ENCODE results near the gene EMID1.

The EMID1 gene

GRCh38 chr22:29207562-29208501, 2.1 kb downstream of the EMID1 start:
- DNase-seq (ENCODE audit: extremely low spot score), result no peak
- TF ChIP-seq, protein P1, sequence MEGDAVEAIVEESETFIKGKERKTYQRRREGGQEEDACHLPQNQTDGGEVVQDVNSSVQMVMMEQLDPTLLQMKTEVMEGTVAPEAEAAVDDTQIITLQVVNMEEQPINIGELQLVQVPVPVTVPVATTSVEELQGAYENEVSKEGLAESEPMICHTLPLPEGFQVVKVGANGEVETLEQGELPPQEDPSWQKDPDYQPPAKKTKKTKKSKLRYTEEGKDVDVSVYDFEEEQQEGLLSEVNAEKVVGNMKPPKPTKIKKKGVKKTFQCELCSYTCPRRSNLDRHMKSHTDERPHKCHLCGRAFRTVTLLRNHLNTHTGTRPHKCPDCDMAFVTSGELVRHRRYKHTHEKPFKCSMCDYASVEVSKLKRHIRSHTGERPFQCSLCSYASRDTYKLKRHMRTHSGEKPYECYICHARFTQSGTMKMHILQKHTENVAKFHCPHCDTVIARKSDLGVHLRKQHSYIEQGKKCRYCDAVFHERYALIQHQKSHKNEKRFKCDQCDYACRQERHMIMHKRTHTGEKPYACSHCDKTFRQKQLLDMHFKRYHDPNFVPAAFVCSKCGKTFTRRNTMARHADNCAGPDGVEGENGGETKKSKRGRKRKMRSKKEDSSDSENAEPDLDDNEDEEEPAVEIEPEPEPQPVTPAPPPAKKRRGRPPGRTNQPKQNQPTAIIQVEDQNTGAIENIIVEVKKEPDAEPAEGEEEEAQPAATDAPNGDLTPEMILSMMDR (IDR thresholded peaks at IDR 0.05; ENCODE audit: control extremely low read depth, extremely low read depth, low read depth, missing control alignments), result no peak
- CTCF ChIA-PET, result interaction anchor here (1.4 to 2.4 kb wide), 3 partner anchors 14 to 39 kb away, joined by 3 to 8 read pairs (median 4); no protein-coding TSS in a partner anchor
- POLR2A ChIA-PET, result no interaction called here

- no peak for DNase-seq (ENCODE audit: extremely low spot score)
- ChIA-PET POLR2A (no interaction called here), CTCF (interaction anchor here (1.4 to 2.4 kb wide), 3 partner anchors 15 to 39 kb away, joined by 3 to 8 read pairs (median 4); no protein-coding TSS in a partner anchor)
- TF ChIP-seq, protein P1 (IDR thresholded peaks at IDR 0.05; ENCODE audit: control extremely low read depth, extremely low read depth, low read depth, missing control alignments), result no peak
Measured at GRCh38 chr22:29208502-29208862, 2.8 kb downstream of the EMID1 start.

DNA sequence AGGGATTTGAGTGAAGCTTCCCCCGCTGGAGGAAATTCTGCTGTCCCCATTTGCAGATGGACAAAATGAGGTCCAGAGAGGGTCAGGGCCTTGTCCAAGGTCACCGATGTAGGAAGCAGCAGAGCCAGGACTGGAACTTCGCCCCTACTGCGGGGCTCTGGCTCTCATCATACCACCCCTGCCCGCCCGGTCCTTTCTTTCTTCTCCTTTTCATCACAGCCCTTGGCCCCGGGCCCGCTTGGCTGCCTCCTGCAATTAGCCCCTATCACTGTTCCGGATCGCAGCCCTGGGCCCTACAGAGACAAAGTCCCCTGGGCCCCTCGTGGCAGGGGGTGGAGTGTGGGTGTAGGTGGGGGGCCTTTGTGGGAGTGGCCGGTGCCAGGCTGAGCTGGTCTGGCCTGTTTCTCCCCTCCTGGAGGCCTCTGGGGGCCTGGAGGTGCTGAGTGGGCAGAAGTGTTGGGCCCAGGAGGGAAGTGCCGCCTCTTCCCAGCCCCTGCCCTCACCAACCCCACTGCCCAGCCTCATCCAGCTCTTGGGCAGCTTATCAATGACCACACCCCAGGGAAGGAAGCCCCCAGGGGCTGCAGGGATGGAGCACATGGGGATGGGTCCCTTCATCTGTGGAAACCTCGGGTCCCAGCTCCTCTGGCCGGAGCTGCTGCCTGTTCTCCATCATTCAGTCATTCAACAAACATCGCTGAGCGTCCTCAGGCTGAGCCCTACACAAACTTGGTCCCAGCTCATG, 3.4 kb downstream of the EMID1 start:
- TF ChIP-seq, protein P1 (IDR thresholded peaks at IDR 0.05; ENCODE audit: control extremely low read depth, extremely low read depth, low read depth, missing control alignments), result no peak
- CTCF ChIA-PET, result interaction anchor here (1.4 to 2.4 kb wide), 3 partner anchors 15 to 38 kb away, joined by 3 to 8 read pairs (median 4); no protein-coding TSS in a partner anchor
- POLR2A ChIA-PET, result no interaction called here
- no peak for DNase-seq (ENCODE audit: extremely low spot score)

DNA sequence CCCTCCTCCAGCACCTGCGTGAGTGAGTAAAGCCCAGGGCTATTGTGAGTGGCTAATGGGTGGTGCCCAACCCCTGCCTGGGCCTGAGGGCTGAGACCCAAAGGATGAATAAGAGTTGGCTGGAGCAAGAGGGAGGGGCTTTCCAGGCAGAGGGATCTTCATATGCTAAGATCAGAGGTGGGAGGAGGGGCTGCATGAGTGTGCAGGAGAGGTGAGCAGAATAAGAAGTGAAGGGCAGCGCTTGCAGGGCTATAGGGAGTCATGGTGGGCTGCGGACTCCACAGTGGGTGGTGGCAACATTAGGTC, 3.9 kb downstream of the EMID1 start:
- CTCF ChIA-PET, result interaction anchor here (1.4 to 2.4 kb wide), 2 partner anchors 16 to 36 kb away, joined by 3 to 8 read pairs; no protein-coding TSS in a partner anchor
- no peak for DNase-seq (ENCODE audit: extremely low spot score)
- TF ChIP-seq, protein P1 (IDR thresholded peaks at IDR 0.05; ENCODE audit: control extremely low read depth, extremely low read depth, low read depth, missing control alignments), result no peak
- POLR2A ChIA-PET, result no interaction called here

- POLR2A ChIA-PET, result no interaction called here
Measured at GRCh38 chr22:29211066-29211465, 5.4 kb downstream of the EMID1 start.

GRCh38 chr22:29211466-29211865, 5.8 kb downstream of the EMID1 start:
- DNase-seq (ENCODE audit: extremely low spot score), result no peak
- TF ChIP-seq, protein P1 (IDR thresholded peaks at IDR 0.05; ENCODE audit: control extremely low read depth, extremely low read depth, low read depth, missing control alignments), result no peak
- CTCF ChIA-PET, result interaction anchor here (1.0 to 1.4 kb wide), 2 partner anchors 9 to 34 kb away, joined by 3 read pairs; no protein-coding TSS in a partner anchor
- POLR2A ChIA-PET, result no interaction called here

More at GRCh38 chr22:29211066-29211465, 5.4 kb downstream of the EMID1 start:
- TF ChIP-seq, protein P1 (IDR thresholded peaks at IDR 0.05; ENCODE audit: control extremely low read depth, extremely low read depth, low read depth, missing control alignments), result no peak
- DNase-seq (ENCODE audit: extremely low spot score), result no peak
- CTCF ChIA-PET, result interaction anchor here (1.0 to 1.4 kb wide), 2 partner anchors 8 to 35 kb away, joined by 3 read pairs; no protein-coding TSS in a partner anchor

Data from GM10248 (cell line).